ENCODE measurements around the gene USP34.

DNA sequence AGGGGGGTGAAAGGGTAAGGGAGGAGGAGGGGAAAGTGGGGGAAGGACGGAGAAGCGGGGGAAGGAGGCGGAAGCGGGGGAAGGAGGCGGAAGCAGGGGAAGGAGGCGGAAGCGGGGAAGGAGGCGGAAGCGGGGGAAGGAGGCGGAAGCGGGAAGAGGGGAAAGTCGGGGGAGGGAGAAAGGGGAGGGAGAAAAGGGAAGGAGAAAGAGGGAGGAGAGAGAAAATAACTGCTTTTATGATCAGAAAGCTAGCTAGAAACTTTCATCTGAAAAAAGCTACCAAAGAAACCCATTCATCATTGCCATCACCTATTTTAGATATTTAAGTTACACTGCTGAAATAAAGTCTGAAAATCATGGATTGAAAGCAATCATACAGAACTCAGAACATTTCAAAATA lies 72.5 kb downstream of the USP34 start:
- TF ChIP-seq ZBTB21 (tag by site-specific recombination; IDR thresholded peaks at IDR 0.05) (no peak), REST (tag by site-specific recombination; IDR thresholded peaks at IDR 0.05) (no peak), YY1 (tag by site-specific recombination; IDR thresholded peaks at IDR 0.05) (no peak), ZNF324 (tag by site-specific recombination; IDR thresholded peaks at IDR 0.05) (no peak), SP7 (tag by site-specific recombination; IDR thresholded peaks at IDR 0.05) (no peak), ZNF510 (tag by site-specific recombination; IDR thresholded peaks at IDR 0.05; ENCODE audit: insufficient replicate concordance) (no peak), ZFP3 (tag by site-specific recombination; IDR thresholded peaks at IDR 0.05; ENCODE audit: low read depth) (no peak), ZNF76 (tag by site-specific recombination; IDR thresholded peaks at IDR 0.05; ENCODE audit: borderline replicate concordance, low read depth) (no peak), TCF7L2 (IDR thresholded peaks at IDR 0.05; ENCODE audit: borderline replicate concordance, low read depth, low read length) (no peak), ZNF311 (tag by site-specific recombination; IDR thresholded peaks at IDR 0.05; ENCODE audit: borderline replicate concordance) (no peak)
- TF ChIP-seq, protein P1, sequence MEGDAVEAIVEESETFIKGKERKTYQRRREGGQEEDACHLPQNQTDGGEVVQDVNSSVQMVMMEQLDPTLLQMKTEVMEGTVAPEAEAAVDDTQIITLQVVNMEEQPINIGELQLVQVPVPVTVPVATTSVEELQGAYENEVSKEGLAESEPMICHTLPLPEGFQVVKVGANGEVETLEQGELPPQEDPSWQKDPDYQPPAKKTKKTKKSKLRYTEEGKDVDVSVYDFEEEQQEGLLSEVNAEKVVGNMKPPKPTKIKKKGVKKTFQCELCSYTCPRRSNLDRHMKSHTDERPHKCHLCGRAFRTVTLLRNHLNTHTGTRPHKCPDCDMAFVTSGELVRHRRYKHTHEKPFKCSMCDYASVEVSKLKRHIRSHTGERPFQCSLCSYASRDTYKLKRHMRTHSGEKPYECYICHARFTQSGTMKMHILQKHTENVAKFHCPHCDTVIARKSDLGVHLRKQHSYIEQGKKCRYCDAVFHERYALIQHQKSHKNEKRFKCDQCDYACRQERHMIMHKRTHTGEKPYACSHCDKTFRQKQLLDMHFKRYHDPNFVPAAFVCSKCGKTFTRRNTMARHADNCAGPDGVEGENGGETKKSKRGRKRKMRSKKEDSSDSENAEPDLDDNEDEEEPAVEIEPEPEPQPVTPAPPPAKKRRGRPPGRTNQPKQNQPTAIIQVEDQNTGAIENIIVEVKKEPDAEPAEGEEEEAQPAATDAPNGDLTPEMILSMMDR (tag by site-specific recombination; IDR thresholded peaks at IDR 0.05): no peak
